HG03565 (cell line): Measurements from ENCODE around the gene BIK.

Experiments
- ATAC-seq: cut with Tn5 transposase; IDR thresholded peaks from one replicate; pipeline ENCODE4 v1.9.1; 2021; ENCODE audit warnings: mild to moderate bottlenecking, moderate library complexity; ENCODE audit not compliant: unreplicated experiment

The BIK gene

GRCh38 chr22:43159484-43160178 is 49.1 kb downstream of the BIK start:
- no peak for ATAC-seq

GRCh38 chr22:43160497-43161126 is 50.1 kb downstream of the BIK start:
- no peak for ATAC-seq

- no peak for ATAC-seq
These were observed 52.0 kb downstream of the BIK start for GRCh38 chr22:43162412-43163150.

DNA sequence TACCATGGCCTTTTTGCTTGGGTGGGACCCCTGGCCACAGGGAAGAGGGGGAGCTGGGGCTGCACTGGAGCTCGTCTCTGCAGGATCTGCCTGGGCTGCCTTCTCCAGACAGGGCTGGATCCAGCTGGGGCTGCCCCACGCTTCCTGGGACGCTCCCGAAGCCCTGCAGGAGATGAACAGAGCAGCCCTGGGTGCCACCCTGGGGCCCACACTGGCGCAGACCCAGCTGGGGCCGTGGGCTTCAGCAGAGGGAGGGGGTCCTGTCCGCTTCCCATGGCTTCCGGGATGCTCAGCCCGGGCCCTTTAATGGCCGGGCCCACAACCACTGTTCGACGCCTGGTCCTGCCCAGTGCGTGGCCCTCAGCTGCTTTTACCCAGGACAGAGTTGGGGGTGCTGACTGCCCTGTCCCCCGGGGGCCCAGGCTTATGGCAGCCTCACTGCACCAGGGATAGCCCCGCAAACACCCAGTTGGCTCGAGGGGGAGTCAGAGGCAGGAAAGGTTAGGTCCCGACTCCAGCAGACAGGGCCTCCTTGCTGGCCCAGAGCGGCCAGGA is 52.8 kb downstream of the BIK start:
- ATAC-seq = no peak

DNA sequence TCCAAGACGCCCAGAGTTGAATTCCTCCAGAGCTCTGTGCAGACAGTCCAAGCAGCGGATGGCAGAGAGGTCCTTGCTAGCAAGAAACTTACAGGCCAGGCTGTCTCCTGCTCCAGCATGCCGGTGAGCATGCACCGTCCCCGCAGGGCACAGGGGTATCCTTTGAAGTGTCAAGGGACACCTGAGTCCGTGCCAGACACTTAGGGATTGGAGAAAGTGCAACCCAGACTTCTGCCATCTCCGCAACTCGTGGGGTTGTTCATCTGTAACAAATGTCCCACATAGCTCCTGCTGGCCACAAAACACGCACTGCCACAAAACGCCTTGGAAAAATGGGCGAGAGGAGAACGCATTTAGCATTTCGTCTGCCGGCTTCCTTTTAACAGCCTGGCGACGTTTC is 54.1 kb downstream of the BIK start:
- ATAC-seq = no peak

DNA sequence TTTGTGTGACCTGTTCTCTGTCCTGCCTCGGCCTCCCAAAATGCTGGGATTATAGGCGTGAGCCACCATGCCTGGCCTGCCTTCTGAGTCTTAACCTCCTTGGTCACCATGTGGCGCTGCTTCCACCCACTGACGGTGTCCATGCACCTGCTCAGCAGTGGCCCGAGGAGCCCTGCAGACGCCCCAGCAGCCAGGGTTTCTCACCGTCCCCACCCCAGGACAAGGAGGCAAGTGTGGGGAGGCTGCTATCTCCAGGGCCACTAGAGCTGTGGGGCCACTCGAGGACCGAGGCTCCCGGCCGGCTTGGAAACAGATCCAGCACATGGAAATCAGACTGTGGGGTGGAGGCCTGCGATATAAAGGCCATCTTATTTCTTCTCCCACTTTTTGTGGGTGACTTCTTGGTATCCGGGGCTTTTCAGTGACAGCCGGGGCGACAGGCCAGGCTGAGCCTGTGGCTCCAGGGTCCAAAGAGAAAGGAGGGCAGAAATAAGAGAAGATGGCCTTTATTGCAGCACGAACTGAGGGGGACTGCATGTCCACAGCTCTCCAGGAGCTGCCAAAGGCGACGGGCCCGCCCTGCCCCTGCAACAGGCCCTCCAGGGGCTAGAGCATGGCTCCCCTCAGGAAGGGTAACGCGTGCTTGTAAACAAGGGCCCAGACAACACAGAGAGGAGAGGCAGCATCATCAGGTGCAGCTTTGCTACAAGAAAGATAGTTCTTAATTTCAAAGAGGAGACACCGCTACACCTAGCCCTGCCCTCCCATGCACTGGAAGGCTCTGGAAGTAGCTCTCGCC is 55.8 kb downstream of the BIK start:
- ATAC-seq = no peak

DNA sequence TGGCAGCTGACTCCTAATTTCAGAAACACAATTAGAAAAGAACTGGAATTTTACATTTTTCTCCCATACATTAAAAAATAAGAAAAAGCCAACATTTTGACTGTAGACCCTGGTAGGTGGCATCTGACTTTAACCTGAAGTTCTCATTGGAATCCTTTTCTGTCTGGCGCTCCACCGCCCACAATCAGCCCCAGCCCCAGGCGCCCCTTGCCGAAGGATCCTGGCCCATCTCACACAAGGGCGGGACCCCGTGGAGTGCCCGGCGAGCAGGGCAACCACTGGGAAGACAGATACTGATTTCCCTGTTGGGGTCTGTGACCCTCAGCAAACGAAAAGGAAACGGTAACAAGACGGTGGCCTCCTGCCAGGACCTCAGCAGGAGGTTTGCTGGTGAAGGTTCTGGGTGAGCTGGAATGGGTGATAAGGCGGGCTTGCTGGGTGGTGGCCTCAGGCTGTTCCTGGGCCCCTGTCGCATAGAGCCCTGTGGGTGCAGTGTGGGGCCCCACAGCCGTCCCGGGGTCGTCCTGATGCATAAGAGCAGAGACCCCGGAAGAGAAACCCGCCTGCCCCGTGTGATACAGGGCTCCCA is 56.5 kb downstream of the BIK start:
- ATAC-seq = no peak

- no peak for ATAC-seq
These were observed 58.1 kb downstream of the BIK start for GRCh38 chr22:43168471-43169309.

DNA sequence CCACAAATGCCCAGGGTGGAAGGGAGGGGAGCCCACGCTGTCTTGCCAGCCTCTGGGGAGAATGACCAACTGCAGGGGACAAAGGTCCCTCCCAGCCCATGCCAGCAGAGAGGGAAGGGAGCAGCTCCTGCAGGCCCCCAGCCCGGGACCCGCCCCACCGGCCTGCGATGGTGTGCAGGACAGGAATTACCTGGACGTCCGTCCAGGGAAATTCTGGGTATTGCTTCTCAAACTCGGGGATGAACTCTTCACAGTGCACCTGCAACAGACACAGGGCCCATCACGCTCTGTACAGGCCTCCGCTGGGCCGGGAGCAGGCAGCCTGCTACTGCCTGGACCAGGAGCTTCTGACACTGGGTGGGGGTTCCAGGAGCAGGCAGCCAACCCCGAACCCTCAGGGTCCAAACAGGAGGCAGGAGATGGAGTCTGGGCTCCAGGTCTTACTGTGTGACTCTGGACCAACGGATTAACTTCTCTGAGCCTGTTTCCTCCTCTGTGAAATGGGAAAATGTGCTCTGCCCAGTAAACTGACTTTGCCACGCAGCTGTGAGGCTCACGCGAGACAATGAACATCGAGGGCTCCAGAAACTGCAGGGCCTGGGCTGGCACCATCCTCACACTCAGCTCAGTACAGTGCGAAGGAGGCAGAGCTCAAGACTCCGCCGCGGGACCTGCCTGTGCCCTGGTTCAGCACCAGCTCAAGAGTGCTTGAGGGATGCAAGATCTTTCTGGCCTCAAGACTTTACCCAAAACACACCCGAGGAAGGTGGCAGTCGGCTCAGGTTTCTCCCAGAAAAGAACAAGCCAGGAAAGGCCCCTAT is 59.0 kb downstream of the BIK start:
- ATAC-seq = no peak

DNA sequence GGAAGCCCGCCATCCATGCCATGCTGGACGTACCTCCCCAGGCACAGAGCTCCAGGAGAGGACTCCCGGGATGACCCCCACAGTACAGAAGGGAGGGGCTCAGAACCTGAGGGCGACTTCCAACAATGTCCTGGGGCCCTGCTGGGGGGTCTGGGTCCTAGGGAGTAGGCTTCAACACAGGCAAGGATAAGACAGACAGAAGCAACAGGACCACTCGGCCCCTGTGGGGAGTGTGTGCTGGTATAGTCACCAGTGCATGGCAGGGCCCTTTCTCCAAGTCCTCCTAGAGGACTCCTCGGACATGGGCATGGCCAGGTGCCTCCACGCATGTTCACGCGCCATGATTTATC is 59.6 kb downstream of the BIK start:
- no peak for ATAC-seq

DNA sequence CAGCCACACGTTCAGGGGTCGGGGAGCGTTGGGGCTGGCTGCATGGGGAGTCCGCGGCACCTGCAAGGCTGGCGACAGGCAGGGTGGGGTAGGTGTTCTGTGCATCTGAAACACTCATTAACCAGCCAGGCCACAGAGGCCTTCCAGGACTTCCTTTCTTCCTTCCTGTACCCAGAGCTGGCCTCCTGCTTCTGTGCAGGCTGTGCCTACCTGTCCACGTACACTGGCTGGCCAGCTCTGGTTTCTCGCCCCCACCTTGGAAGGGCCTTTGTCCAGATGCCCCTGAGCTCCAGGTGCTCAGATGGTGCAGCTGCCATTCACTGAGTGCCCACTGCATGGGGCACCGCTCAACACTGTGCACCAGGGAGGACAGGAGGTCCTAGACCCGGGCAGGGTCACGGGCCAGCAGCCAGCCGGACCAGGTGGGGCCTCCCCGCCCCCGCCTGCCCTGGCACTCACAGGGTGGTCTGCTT is 60.5 kb downstream of the BIK start:
- ATAC-seq = no peak

DNA sequence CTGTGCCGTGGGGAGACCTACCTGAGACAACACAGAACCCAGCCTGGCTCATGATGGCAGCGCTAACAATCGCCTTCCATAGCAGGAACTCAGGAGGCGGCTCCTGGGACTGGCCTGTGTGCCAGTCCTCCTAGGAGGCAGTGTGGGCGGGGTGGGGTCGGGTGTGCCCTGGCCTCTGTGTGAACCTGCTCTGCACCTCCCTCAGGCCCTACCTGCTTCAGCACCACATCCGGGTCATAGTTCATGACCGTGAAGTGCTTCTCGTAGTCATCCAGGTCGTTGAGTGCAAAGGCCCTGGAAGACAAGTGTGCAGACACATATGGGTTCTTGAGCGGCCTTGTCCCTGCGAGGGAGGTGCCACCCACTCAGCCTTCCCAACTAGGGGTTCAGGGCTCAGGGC is 61.1 kb downstream of the BIK start:
- no peak for ATAC-seq

GRCh38 chr22:43172191-43172590 is 61.6 kb downstream of the BIK start:
- no peak for ATAC-seq

- ATAC-seq = no peak
These were observed 63.0 kb downstream of the BIK start for GRCh38 chr22:43173566-43173965.

DNA sequence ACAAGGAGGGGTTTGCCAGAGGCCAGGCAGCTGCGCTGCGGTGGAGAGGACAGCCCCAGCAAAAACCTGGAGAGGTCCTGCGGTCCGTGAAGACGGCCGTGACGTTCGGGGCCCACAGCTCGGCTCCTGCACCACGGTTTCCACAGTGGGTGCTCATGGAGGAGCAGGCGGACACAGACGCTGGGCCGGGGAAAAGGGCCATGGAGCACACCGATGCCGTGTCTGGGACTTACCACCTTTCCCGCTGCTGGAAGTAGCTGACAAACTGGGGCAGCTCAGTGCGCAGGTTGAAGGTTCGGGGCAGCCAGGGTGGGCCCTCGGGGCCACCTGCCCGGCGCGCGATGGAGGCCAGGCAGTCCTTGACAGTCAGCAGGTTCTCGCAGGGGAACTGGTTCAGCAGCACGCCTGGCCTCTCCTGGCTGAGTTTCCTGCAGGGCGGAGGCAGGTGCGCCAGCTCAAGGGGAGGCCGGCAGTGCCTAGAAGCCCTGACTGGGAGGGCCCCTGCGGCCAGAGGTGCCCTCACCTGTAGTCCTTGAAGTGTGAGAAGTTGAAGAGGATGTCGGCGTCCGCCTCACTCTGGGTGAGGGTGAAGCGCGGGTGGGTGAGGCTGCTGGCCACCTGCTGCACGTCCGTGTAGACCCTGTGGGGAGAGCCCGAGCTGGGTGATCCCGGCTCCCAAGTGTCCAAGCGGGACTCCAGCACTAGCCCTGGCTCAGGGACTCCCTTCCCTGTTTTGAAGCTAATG is 63.6 kb downstream of the BIK start:
- no peak for ATAC-seq

- no peak for ATAC-seq
These were observed 64.5 kb downstream of the BIK start for GRCh38 chr22:43174941-43175531.

GRCh38 chr22:43176090-43176489 is 65.5 kb downstream of the BIK start:
- ATAC-seq = no peak

- no peak for ATAC-seq
These were observed 66.9 kb downstream of the BIK start for GRCh38 chr22:43177479-43177878.
